Activated naive CD8-positive, alpha-beta T cell treated with anti-CD3 and anti-CD28 coated beads for 36 hours (primary cell): ENCODE data around the gene BICD1. TPM values are rescaled to one million over a fixed set of nuclear protein-coding genes. Genes with fewer than 3 reads are reported as not detected.

Source experiments
- DNase-seq: peaks from one replicate; pipeline ENCODE4 v3.0.0; 2021
- H3K27ac Mint-ChIP-seq: one replicate; pipeline ENCODE4 v1.8.0; 2022; ENCODE audit warnings: mild to moderate bottlenecking, moderate library complexity, mixed read lengths
- H3K27me3 Mint-ChIP-seq: one replicate; pipeline ENCODE4 v1.8.0; 2022; ENCODE audit warnings: mild to moderate bottlenecking, mixed read lengths
- H3K36me3 Mint-ChIP-seq: one replicate; pipeline ENCODE4 v1.8.0; 2021; ENCODE audit warnings: mild to moderate bottlenecking, mixed read lengths
- H3K4me1 Mint-ChIP-seq: one replicate; pipeline ENCODE4 v1.8.0; 2021; ENCODE audit warnings: mixed read lengths
- H3K4me3 Mint-ChIP-seq: one replicate; pipeline ENCODE4 v1.8.0; 2022; ENCODE audit warnings: mild to moderate bottlenecking, moderate library complexity, mixed read lengths
- H3K9me3 Mint-ChIP-seq: one replicate; pipeline ENCODE4 v1.8.0; 2022; ENCODE audit warnings: mixed read lengths
- total RNA-seq, 2 experiments: library from RNA; stranded (reverse); gene quantifications; one replicate each; pipeline ENCODE4 v1.2.3, GENCODE V29; 2021

BICD1 gene
- total RNA-seq, 2 experiments from 2014 or later: 21.7 to 21.9 TPM

GRCh38 chr12:32146074-32146873 is 39.6 kb downstream of the BICD1 start:
- no peak overlapping the region for H3K4me3 Mint-ChIP-seq
- H3K4me1 Mint-ChIP-seq: no peaks in the 10 kb centered on the region
- no peak for DNase-seq
- no peak overlapping the region for H3K27ac Mint-ChIP-seq
- no peaks in the 10 kb centered on the region for H3K9me3 Mint-ChIP-seq
- peaks cover 4% of the 10 kb centered on the region for H3K36me3 Mint-ChIP-seq
- H3K27me3 Mint-ChIP-seq: no peaks in the 10 kb centered on the region

- H3K27ac Mint-ChIP-seq: no peak overlapping the region
- no peaks in the 10 kb centered on the region for H3K4me1 Mint-ChIP-seq
- no peak for DNase-seq
- no peak overlapping the region for H3K4me3 Mint-ChIP-seq
- no peaks in the 10 kb centered on the region for H3K9me3 Mint-ChIP-seq
- peaks cover 6% of the 10 kb centered on the region for H3K36me3 Mint-ChIP-seq
- no peaks in the 10 kb centered on the region for H3K27me3 Mint-ChIP-seq
Measured at GRCh38 chr12:32148372-32148771, 41.7 kb downstream of the BICD1 start.

GRCh38 chr12:32149489-32149888 is 42.8 kb downstream of the BICD1 start:
- no peaks in the 10 kb centered on the region for H3K4me1 Mint-ChIP-seq
- no peak overlapping the region for H3K27ac Mint-ChIP-seq
- no peaks in the 10 kb centered on the region for H3K9me3 Mint-ChIP-seq
- no peak for DNase-seq
- peaks cover 6% of the 10 kb centered on the region for H3K36me3 Mint-ChIP-seq
- H3K27me3 Mint-ChIP-seq: no peaks in the 10 kb centered on the region
- no peak overlapping the region for H3K4me3 Mint-ChIP-seq

- H3K27me3 Mint-ChIP-seq: no peaks in the 10 kb centered on the region
- H3K36me3 Mint-ChIP-seq: peaks cover 6% of the 10 kb centered on the region
- H3K4me3 Mint-ChIP-seq: no peak overlapping the region
- H3K4me1 Mint-ChIP-seq: no peaks in the 10 kb centered on the region
- no peaks in the 10 kb centered on the region for H3K9me3 Mint-ChIP-seq
- DNase-seq: no peak
- no peak overlapping the region for H3K27ac Mint-ChIP-seq
Measured at GRCh38 chr12:32151086-32151485, 44.4 kb downstream of the BICD1 start.

- Mint-ChIP-seq H3K27ac (no peak overlapping the region), H3K9me3 (no peaks in the 10 kb centered on the region), H3K27me3 (no peaks in the 10 kb centered on the region), H3K36me3 (peaks cover 6% of the 10 kb centered on the region), H3K4me1 (no peaks in the 10 kb centered on the region), H3K4me3 (no peak overlapping the region)
- no peak for DNase-seq
Measured at GRCh38 chr12:32151552-32151951, 44.9 kb downstream of the BICD1 start.

- Mint-ChIP-seq H3K4me1 (no peaks in the 10 kb centered on the region), H3K4me3 (no peak overlapping the region), H3K36me3 (peaks cover 4% of the 10 kb centered on the region), H3K27me3 (no peaks in the 10 kb centered on the region), H3K27ac (no peak overlapping the region), H3K9me3 (no peaks in the 10 kb centered on the region)
- no peak for DNase-seq
Measured at GRCh38 chr12:32155041-32155440, 48.4 kb downstream of the BICD1 start.

- no peaks in the 10 kb centered on the region for H3K4me1 Mint-ChIP-seq
- H3K9me3 Mint-ChIP-seq: no peaks in the 10 kb centered on the region
- no peak for DNase-seq
- H3K36me3 Mint-ChIP-seq: peaks cover 4% of the 10 kb centered on the region
- H3K27me3 Mint-ChIP-seq: no peaks in the 10 kb centered on the region
- no peak overlapping the region for H3K27ac Mint-ChIP-seq
- no peak overlapping the region for H3K4me3 Mint-ChIP-seq
Measured at GRCh38 chr12:32155961-32156529, 49.4 kb downstream of the BICD1 start.

GRCh38 chr12:32158525-32158924 is 51.9 kb downstream of the BICD1 start:
- peaks cover 1% of the 10 kb centered on the region for H3K36me3 Mint-ChIP-seq
- no peak overlapping the region for H3K27ac Mint-ChIP-seq
- H3K9me3 Mint-ChIP-seq: no peaks in the 10 kb centered on the region
- H3K4me1 Mint-ChIP-seq: no peaks in the 10 kb centered on the region
- DNase-seq: no peak
- no peak overlapping the region for H3K4me3 Mint-ChIP-seq
- H3K27me3 Mint-ChIP-seq: no peaks in the 10 kb centered on the region

GRCh38 chr12:32159381-32159780 is 52.7 kb downstream of the BICD1 start:
- H3K4me1 Mint-ChIP-seq: no peaks in the 10 kb centered on the region
- H3K27ac Mint-ChIP-seq: no peak overlapping the region
- no peaks in the 10 kb centered on the region for H3K27me3 Mint-ChIP-seq
- H3K36me3 Mint-ChIP-seq: peaks cover 4% of the 10 kb centered on the region
- no peak overlapping the region for H3K4me3 Mint-ChIP-seq
- no peaks in the 10 kb centered on the region for H3K9me3 Mint-ChIP-seq
- no peak for DNase-seq

- Mint-ChIP-seq H3K4me3 (no peak overlapping the region), H3K27me3 (no peaks in the 10 kb centered on the region), H3K36me3 (peaks cover 9% of the 10 kb centered on the region), H3K4me1 (no peaks in the 10 kb centered on the region), H3K27ac (no peak overlapping the region), H3K9me3 (peaks cover 2% of the 10 kb centered on the region)
- DNase-seq: no peak
Measured at GRCh38 chr12:32159925-32160324, 53.3 kb downstream of the BICD1 start.

GRCh38 chr12:32161058-32161457 is 54.4 kb downstream of the BICD1 start:
- peaks cover 9% of the 10 kb centered on the region for H3K36me3 Mint-ChIP-seq
- H3K4me1 Mint-ChIP-seq: no peaks in the 10 kb centered on the region

GRCh38 chr12:32163596-32163995 is 56.9 kb downstream of the BICD1 start:
- H3K36me3 Mint-ChIP-seq: peaks cover 9% of the 10 kb centered on the region
- H3K9me3 Mint-ChIP-seq: peaks cover 3% of the 10 kb centered on the region
- DNase-seq: no peak
- H3K27me3 Mint-ChIP-seq: no peaks in the 10 kb centered on the region
- no peak overlapping the region for H3K27ac Mint-ChIP-seq
- H3K4me3 Mint-ChIP-seq: no peak overlapping the region
- no peaks in the 10 kb centered on the region for H3K4me1 Mint-ChIP-seq

More at GRCh38 chr12:32161058-32161457, 54.4 kb downstream of the BICD1 start:
- H3K9me3 Mint-ChIP-seq: peaks cover 3% of the 10 kb centered on the region
- H3K27me3 Mint-ChIP-seq: no peaks in the 10 kb centered on the region
- no peak for DNase-seq
- H3K4me3 Mint-ChIP-seq: no peak overlapping the region
- no peak overlapping the region for H3K27ac Mint-ChIP-seq

GRCh38 chr12:32166510-32166909 is 59.9 kb downstream of the BICD1 start:
- Mint-ChIP-seq H3K4me1 (no peaks in the 10 kb centered on the region), H3K27me3 (no peaks in the 10 kb centered on the region), H3K9me3 (peaks cover 3% of the 10 kb centered on the region), H3K36me3 (peaks cover 9% of the 10 kb centered on the region), H3K4me3 (no peak overlapping the region), H3K27ac (no peak overlapping the region)
- no peak for DNase-seq

GRCh38 chr12:32170437-32170998 is 63.9 kb downstream of the BICD1 start:
- H3K4me1 Mint-ChIP-seq: no peaks in the 10 kb centered on the region

GRCh38 chr12:32171211-32171610 is 64.6 kb downstream of the BICD1 start:
- no peak for DNase-seq
- H3K36me3 Mint-ChIP-seq: peaks cover 3% of the 10 kb centered on the region
- no peaks in the 10 kb centered on the region for H3K4me1 Mint-ChIP-seq
- H3K27me3 Mint-ChIP-seq: no peaks in the 10 kb centered on the region
- H3K9me3 Mint-ChIP-seq: no peaks in the 10 kb centered on the region
- H3K4me3 Mint-ChIP-seq: no peak overlapping the region
- no peak overlapping the region for H3K27ac Mint-ChIP-seq

More at GRCh38 chr12:32170437-32170998, 63.9 kb downstream of the BICD1 start:
- Mint-ChIP-seq H3K36me3 (peaks cover 1% of the 10 kb centered on the region), H3K27me3 (no peaks in the 10 kb centered on the region), H3K27ac (no peak overlapping the region), H3K9me3 (no peaks in the 10 kb centered on the region), H3K4me3 (no peak overlapping the region)
- DNase-seq: no peak

- Mint-ChIP-seq H3K9me3 (no peaks in the 10 kb centered on the region), H3K4me3 (no peak overlapping the region), H3K27ac (no peak overlapping the region), H3K4me1 (no peaks in the 10 kb centered on the region), H3K27me3 (no peaks in the 10 kb centered on the region), H3K36me3 (peaks cover 3% of the 10 kb centered on the region)
- DNase-seq: no peak
Measured at GRCh38 chr12:32176606-32177005, 70.0 kb downstream of the BICD1 start.
